Stimulated activated CD4-positive, alpha-beta T cell treated with anti-CD3 and anti-CD28 coated beads, Interleukin-1b, Interleukin-23, amount 100 ng/mL, for 1 hour (primary cell): ENCODE data around the gene DUS4L.

ENCODE experiments used
- DNase-seq, 2 donors: peaks; one replicate each; pipeline ENCODE4 v3.0.0-alpha.2; 2020; ENCODE audit warnings: low read depth in 2 of 2

The DUS4L gene

DNA sequence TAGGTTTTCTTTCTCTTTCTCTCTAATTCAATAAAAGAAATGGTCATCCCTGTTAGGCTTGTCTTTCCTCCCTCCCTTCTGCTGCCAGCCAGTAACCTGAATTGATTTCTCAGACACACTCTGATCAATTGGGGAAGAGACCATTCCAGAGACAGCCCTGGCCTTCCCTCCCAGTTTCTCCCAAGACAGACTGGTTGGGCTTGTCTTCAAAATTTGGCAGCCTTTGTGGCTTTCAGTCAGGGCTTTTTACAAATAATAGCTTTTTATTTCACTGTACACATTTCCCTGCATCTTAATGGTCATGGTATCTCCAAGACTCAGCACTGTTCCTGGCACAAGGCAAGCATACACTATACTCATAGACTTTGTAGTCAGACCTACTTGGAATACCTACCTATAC, 50.2 kb downstream of the DUS4L start:
- no peak for DNase-seq

GRCh38 chr7:107614425-107614824, 50.7 kb downstream of the DUS4L start:
- no peak for DNase-seq

DNA sequence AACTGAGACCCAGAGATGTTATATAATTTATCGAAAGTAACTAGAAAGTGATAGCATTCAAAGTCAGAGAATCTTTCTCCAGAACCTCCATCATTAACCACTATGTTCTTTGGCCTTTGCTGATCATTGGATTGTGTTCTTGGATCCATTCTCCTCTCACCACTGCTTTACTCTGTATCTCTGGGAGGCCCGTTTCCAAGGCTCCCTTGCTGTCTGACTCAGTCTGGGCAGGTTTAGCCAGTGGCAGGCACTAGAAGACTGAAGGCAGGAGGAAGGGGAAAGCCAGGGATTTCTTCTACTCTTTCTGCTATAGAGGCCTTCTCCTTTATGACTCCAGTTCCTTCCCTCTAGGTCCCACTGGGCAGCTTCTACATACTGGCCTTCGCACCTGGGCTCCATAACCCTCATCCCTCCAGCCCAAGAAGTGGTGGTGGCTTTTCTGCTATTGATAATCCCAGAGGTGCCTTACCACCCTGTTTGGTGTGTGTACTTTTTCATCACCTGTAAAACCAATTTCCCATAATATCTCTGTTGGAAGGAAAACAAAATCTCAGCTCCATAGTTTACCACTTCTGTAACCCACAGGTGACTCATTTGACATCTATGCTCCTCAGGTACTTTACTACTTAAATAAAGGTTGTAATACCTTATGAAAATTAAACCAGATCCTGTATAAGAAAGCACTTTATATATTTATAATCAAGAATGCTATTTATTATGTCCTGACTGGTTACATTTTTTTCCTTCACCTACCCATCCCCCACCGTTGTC, 52.3 kb downstream of the DUS4L start:
- no peak for DNase-seq

GRCh38 chr7:107622429-107622828, 58.7 kb downstream of the DUS4L start:
- no peak for DNase-seq

DNA sequence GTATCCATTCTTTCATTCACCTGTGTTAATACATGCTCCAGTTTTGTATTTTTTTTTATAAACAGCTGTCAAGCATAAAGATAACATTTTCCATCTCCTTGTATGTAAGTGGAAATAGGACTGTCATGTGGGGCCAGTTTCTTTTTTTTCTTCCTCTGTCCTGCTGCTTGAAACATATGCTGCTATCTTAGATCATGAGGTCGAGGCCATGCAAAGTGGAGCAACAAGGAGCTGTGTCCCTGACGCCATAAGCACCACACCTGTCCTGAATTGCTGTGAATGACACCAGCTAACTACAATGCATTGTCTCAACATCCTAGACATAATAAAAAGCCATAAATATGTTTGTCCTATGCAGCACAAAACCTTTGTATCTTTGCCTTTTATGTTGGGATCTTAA, 59.1 kb downstream of the DUS4L start:
- DNase-seq = no peak

- DNase-seq = no peak
Observed at GRCh38 chr7:107627002-107627401, 63.2 kb downstream of the DUS4L start.
